Neural progenitor cell (in vitro differentiated cells): ENCODE measurements around the gene MMP11. TPM values are rescaled to one million over a fixed set of nuclear protein-coding genes. Genes with fewer than 3 reads are reported as not detected.

Source experiments
- DNase-seq: peaks from one replicate; pipeline ENCODE4 v3.0.0-alpha.2; 2016; ENCODE audit warnings: low spot score
- H2AFZ ChIP-seq: fragments of 200-600 bp; sonication (generic); replicated peaks from 2 replicates; pipeline ENCODE4 v1.6.1; 2016; ENCODE audit warnings: antibody characterized with exemption
- H3F3A ChIP-seq: fragments of 200-600 bp; sonication (generic); 2 replicates; pipeline ENCODE4 v1.6.1; 2016; ENCODE audit warnings: antibody characterized with exemption, low read depth
- H3K27ac ChIP-seq: fragments of 200-600 bp; sonication (generic); 2 replicates; pipeline ENCODE4 v1.5.1; 2016; ENCODE audit warnings: mild to moderate bottlenecking
- H3K27me3 ChIP-seq: fragments of 200-600 bp; sonication (generic); 2 replicates; pipeline ENCODE4 v1.6.1; 2016; ENCODE audit warnings: mild to moderate bottlenecking, moderate library complexity
- H3K36me3 ChIP-seq: fragments of 200-600 bp; sonication (generic); 2 replicates; pipeline ENCODE4 v1.5.1; 2016
- H3K4me1 ChIP-seq: fragments of 200-600 bp; sonication (generic); 2 replicates; pipeline ENCODE4 v1.6.1; 2016; ENCODE audit warnings: mixed run types
- H3K4me2 ChIP-seq: fragments of 200-600 bp; sonication (generic); 2 replicates; pipeline ENCODE4 v1.6.1; 2016
- H3K4me3 ChIP-seq: fragments of 200-600 bp; sonication (generic); 2 replicates; pipeline ENCODE4 v1.5.1; 2016
- H3K79me2 ChIP-seq: fragments of 200-600 bp; sonication (generic); 2 replicates; pipeline ENCODE4 v1.6.1; 2016; ENCODE audit warnings: low read depth
- H3K9ac ChIP-seq: fragments of 200-600 bp; sonication (generic); 2 replicates; pipeline ENCODE4 v1.6.1; 2016
- H3K9me3 ChIP-seq: fragments of 200-600 bp; sonication (generic); 2 replicates; pipeline ENCODE4 v1.5.1; 2016; ENCODE audit warnings: low read depth
- H4K20me1 ChIP-seq: fragments of 200-600 bp; sonication (generic); 2 replicates; pipeline ENCODE4 v1.6.1; 2016; ENCODE audit warnings: low read depth
- H3K27ac Mint-ChIP-seq: 3 replicates; pipeline ENCODE4 v1.8.0; 2021; ENCODE audit warnings: mixed read lengths
- H3K27me3 Mint-ChIP-seq: 2 replicates; pipeline ENCODE4 v1.8.0; 2022; ENCODE audit warnings: low read depth, mild to moderate bottlenecking, inconsistent platforms, moderate library complexity, mixed read lengths; ENCODE audit not compliant: insufficient read depth
- H3K36me3 Mint-ChIP-seq: 3 replicates; pipeline ENCODE4 v1.8.0; 2021; ENCODE audit warnings: mixed read lengths
- H3K4me1 Mint-ChIP-seq: 3 replicates; pipeline ENCODE4 v1.8.0; 2021; ENCODE audit warnings: mixed read lengths
- H3K4me3 Mint-ChIP-seq: 3 replicates; pipeline ENCODE4 v1.8.0; 2021; ENCODE audit warnings: mild to moderate bottlenecking, moderate library complexity, mixed read lengths
- H3K9me3 Mint-ChIP-seq: 3 replicates; pipeline ENCODE4 v1.8.0; 2020; ENCODE audit warnings: mixed read lengths
- EZH2 ChIP-seq: fragments of 200-600 bp; sonication (generic); IDR thresholded peaks from 2 replicates; pipeline ENCODE4 v1.6.1; 2017; ENCODE audit warnings: antibody characterized with exemption, mild to moderate bottlenecking, moderate library complexity
- EZH2phosphoT487 ChIP-seq: fragments of 200-600 bp; sonication (generic); IDR thresholded peaks from 2 replicates; pipeline ENCODE4 v1.6.1; 2017; ENCODE audit warnings: antibody characterized with exemption
- total RNA-seq: library from RNA; depleted of rRNA; stranded (reverse); fragments of >200 nt; gene quantifications from 2 replicates; pipeline ENCODE4 v1.2.3, GENCODE V29; 2015; ENCODE audit warnings: low replicate concordance
- TF ChIP-seq, protein P1 (sequence below): fragments of 200-600 bp; sonication (generic); IDR thresholded peaks from 2 replicates; pipeline ENCODE4 v1.5.1; 2017; ENCODE audit warnings: antibody characterized with exemption, mild to moderate bottlenecking

The MMP11 gene
- total RNA-seq, 1 donor from 2014 or later, result 4.1 TPM

DNA sequence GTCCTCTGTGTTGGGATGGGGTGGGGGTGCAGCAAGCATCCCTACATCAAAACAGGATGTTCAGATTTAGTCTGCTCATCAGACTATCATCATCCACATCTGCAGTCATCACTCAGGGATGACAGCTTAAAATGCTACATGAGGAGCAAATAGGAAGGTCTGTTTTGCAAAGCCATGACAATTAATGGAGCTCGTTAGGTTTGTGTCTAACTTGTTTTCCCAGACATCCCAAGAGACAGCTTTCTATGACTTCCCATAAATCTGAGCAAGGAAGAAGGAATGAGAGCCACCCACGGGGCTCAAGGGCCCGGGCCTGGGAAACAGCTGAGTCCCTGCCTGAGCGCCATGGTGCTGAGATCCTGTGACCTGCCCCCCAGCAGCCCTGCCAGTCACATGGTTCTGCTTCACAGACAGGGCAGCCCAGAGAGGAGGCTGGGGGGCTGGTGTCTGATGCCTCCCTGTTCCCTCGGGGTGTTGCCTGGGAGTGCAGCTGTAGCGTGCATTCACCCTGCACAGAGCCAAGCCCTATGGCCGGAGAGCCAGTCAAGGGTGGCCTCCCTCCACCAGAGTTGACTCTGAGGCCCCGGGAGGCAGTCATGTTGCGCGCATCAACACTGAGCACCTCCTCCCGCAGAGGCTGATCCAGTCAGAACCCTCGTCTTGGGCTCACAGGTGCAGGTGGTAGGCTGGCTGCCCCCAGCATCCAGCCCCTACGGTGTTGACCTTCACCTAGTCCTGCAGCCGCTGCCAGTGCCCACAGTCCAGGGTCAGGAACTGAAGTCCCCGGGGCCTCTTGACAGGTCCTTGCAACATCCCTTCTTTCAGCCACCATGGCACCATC lies 54.1 kb downstream of the MMP11 start:
- Histone ChIP-seq H4K20me1 (peaks cover 11% of the 10 kb centered on the region), H3F3A (no peaks in the 10 kb centered on the region), H3K4me1 (no peaks in the 10 kb centered on the region), H2AFZ (no peak overlapping the region), H3K79me2 (peaks cover 12% of the 10 kb centered on the region), H3K36me3 (no peaks in the 10 kb centered on the region), H3K27ac (no peak overlapping the region), H3K4me2 (no peak overlapping the region), H3K27me3 (no peaks in the 10 kb centered on the region), H3K4me3 (no peak overlapping the region), H3K9me3 (no peaks in the 10 kb centered on the region), H3K9ac (no peak overlapping the region)
- Mint-ChIP-seq H3K36me3 (peaks cover 54% of the 10 kb centered on the region), H3K4me3 (no peak overlapping the region), H3K27me3 (no peaks in the 10 kb centered on the region), H3K9me3 (no peaks in the 10 kb centered on the region), H3K4me1 (peaks cover 2% of the 10 kb centered on the region), H3K27ac (no peak overlapping the region)
- peak; percentile 1 for DNase-seq
- TF ChIP-seq, protein P1, sequence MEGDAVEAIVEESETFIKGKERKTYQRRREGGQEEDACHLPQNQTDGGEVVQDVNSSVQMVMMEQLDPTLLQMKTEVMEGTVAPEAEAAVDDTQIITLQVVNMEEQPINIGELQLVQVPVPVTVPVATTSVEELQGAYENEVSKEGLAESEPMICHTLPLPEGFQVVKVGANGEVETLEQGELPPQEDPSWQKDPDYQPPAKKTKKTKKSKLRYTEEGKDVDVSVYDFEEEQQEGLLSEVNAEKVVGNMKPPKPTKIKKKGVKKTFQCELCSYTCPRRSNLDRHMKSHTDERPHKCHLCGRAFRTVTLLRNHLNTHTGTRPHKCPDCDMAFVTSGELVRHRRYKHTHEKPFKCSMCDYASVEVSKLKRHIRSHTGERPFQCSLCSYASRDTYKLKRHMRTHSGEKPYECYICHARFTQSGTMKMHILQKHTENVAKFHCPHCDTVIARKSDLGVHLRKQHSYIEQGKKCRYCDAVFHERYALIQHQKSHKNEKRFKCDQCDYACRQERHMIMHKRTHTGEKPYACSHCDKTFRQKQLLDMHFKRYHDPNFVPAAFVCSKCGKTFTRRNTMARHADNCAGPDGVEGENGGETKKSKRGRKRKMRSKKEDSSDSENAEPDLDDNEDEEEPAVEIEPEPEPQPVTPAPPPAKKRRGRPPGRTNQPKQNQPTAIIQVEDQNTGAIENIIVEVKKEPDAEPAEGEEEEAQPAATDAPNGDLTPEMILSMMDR, result no peak
- TF ChIP-seq EZH2phosphoT487, result no peak

DNA sequence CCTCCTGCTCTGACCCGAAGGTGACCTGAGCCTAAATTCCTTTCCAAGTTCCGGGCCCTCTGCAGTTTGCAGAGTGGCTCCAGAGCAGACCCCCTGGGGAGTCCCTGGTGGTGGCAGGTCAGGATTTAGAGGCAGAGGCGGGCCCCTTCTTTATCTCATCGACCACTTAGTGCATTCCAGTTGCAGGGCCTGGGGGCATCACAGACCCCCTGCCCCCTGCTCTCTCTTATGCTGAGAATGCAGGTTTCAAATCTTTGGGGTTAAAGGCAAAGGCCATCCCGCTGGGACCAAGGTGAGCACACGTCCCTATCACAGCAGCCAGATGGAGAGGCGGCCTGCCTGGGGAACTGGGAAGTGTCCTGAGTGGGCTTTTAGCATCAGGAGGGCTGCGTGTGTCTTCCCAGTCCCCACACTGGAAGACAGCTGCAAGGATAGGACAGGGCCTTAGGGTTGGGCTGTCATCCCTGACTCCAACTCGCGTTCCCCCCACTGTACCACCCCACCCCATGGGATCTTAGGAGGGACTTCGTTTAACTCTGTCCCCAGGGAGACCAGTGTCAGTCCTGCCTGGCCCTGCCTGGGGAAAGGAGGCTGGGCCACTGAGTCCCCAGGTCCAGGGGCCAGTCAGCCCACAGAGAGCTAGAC lies 54.8 kb downstream of the MMP11 start:
- peaks cover 12% of the 10 kb centered on the region for H3K79me2 ChIP-seq
- no peak for TF ChIP-seq EZH2
- Mint-ChIP-seq H3K4me3 (no peak overlapping the region), H3K9me3 (no peaks in the 10 kb centered on the region), H3K4me1 (peaks cover 2% of the 10 kb centered on the region), H3K27ac (no peak overlapping the region), H3K27me3 (no peaks in the 10 kb centered on the region), H3K36me3 (peaks cover 50% of the 10 kb centered on the region)
- no peak overlapping the region for H3K27ac ChIP-seq
- H3F3A ChIP-seq, result no peaks in the 10 kb centered on the region
- H3K36me3 ChIP-seq, result no peaks in the 10 kb centered on the region
- peaks cover 19% of the 10 kb centered on the region for H4K20me1 ChIP-seq
- no peaks in the 10 kb centered on the region for H3K9me3 ChIP-seq
- no peak overlapping the region for H3K4me3 ChIP-seq
- H3K4me1 ChIP-seq, result no peaks in the 10 kb centered on the region
- no peak overlapping the region for H2AFZ ChIP-seq
- no peak overlapping the region for H3K9ac ChIP-seq
- no peak overlapping the region for H3K4me2 ChIP-seq
- peak; percentile 1 for DNase-seq
- no peaks in the 10 kb centered on the region for H3K27me3 ChIP-seq

DNA sequence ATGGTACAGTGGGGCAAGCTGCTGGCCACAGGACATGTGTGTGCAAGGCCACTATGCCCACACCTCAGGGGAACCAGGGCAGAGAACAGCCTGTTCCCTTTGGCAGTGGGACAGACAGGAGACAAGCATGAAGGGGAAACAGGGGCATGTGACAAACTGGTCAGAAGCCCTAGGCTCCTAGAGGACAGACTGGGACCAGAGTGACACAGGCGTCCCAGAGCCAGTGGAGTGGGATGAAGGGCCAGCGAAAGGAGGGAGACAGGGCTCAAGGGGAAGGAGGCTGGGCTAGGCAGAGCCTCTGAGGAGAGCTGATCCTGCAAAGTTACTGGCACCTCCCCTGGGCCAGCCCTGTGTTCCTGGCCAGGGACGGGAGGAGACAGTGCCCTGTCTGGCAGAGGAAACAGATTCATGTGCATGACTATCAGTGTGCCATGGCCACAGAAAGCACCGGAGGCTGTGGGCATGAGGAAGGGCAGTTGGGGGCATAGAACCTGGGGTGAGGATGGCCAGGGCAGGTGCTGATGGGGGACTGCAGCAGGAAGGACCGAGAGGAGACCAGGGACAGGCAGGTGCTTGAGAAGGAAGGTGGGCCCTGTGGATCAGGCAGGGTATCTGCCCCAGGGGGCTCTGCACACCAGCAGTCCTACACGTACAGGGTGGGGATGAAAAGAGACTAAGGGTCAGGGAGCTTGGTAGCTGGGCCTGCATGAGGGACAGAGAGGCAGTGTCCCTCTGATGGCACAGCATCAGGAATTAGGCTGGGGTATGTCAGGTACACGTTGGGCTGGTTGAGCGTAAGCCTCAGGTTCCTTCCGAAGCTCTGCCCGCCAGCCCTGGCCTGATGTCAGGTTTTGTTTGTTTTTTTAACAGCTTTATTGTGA lies 56.4 kb downstream of the MMP11 start:
- H3K27me3 ChIP-seq, result no peaks in the 10 kb centered on the region
- Mint-ChIP-seq H3K9me3 (no peaks in the 10 kb centered on the region), H3K4me3 (no peak overlapping the region), H3K36me3 (peaks cover 36% of the 10 kb centered on the region), H3K27ac (no peak overlapping the region), H3K4me1 (peaks cover 2% of the 10 kb centered on the region), H3K27me3 (no peaks in the 10 kb centered on the region)
- DNase-seq, result no peak
- H3K36me3 ChIP-seq, result no peaks in the 10 kb centered on the region
- no peaks in the 10 kb centered on the region for H3F3A ChIP-seq
- H3K27ac ChIP-seq, result no peak overlapping the region
- TF ChIP-seq, protein P1, result no peak
- H3K4me1 ChIP-seq, result no peaks in the 10 kb centered on the region
- H3K9ac ChIP-seq, result no peak overlapping the region
- H2AFZ ChIP-seq, result no peak overlapping the region
- no peak overlapping the region for H3K4me3 ChIP-seq
- H3K4me2 ChIP-seq, result no peak overlapping the region
- H3K9me3 ChIP-seq, result no peaks in the 10 kb centered on the region
- H4K20me1 ChIP-seq, result peaks cover 27% of the 10 kb centered on the region
- peaks cover 12% of the 10 kb centered on the region for H3K79me2 ChIP-seq
